Hematopoietic multipotent progenitor cell (in vitro differentiated cells): Measurements from ENCODE around the gene ZSCAN16. TPM values are rescaled to one million over a fixed set of nuclear protein-coding genes. Genes with fewer than 3 reads are reported as not detected.
"Not testable (repeated sequence)": the region's sequence is repeated elsewhere in the genome, so short reads cannot be mapped to it uniquely, and the experiment has no call there.

Experiments
- DNase-seq, 3 donors: peaks; one replicate each; pipeline ENCODE4 v3.0.0-alpha.2; 2011 to 2015; ENCODE audit warnings: low read depth in 2 of 3, low spot score in 2 of 3
- total RNA-seq: library from RNA; depleted of rRNA; stranded (reverse); fragments of >200 nt; gene quantifications from one replicate; pipeline ENCODE4 v1.2.3, GENCODE V29; 2012

ZSCAN16 gene
- 5.7 TPM for total RNA-seq

DNA sequence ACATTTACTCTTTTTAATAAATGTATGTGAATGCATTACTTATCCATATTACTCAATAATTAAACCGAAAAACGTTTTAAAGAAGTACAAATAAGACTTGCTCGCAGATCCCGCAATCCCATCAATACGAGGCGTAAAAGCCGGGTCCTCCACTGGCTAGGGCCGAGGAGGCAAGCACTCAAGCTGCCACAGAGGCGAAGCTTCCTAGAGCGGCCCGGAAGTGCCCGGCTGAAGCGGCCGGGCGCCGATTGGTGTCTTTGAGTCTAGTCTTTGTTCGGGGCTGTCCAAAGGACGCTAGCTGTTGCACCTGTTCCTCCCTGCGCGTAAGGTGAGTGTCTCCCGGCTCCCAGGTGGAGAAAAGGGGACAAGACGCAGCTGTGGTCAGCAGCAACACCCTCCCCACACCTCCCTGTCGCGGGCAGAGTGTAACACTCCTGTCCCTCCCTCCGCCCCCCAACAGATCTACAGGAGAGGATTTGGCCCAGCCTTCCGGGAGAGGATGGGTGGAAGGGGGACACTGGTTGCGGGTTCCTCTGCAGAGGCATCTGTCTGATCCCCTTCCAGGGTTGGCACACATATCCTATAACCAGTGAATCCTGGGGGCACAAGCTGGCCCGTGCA is at the start of gene ZSCAN16:
ZSCAN16 (plus strand) TSS at position 260 of the 621 bp plus-strand sequence. CDS start 835 bp downstream, outside the sequence.
- DNase-seq: peak in 2 of 3 donors; percentile 76 to 82

- no peak for DNase-seq
Observed at GRCh38 chr6:28078050-28078449, 46.4 kb upstream of the ZSCAN16 start.

DNA sequence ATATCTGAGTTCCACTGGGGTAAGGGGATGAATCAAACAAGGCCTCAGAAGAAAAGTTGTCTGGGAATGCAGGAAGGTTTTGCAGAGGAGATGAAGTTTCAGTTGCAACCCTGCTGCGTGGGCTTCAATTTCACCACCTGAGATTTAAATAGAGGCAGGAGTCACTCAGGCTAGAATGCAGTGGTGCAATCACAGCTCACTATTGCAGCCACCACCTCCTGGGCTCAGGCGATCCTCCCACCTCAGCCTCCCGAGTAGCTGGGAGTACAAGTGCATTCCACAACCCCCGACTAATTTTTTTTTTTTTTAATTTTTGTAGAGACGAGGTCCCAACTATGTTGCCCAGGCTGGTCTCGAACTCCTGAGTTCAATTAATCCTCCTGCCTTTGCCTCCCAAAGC is 45.6 kb upstream of the ZSCAN16 start:
- no peak for DNase-seq

GRCh38 chr6:28080381-28080630 is 44.1 kb upstream of the ZSCAN16 start, which contains the start of gene ZNF165:
Gene ZNF165, plus strand, starts transcription at chr6:28080568. Its CDS starts 4,913 bp downstream, at chr6:28085481.
- peak in 1 of 3 donors; percentile 35 for DNase-seq

DNA sequence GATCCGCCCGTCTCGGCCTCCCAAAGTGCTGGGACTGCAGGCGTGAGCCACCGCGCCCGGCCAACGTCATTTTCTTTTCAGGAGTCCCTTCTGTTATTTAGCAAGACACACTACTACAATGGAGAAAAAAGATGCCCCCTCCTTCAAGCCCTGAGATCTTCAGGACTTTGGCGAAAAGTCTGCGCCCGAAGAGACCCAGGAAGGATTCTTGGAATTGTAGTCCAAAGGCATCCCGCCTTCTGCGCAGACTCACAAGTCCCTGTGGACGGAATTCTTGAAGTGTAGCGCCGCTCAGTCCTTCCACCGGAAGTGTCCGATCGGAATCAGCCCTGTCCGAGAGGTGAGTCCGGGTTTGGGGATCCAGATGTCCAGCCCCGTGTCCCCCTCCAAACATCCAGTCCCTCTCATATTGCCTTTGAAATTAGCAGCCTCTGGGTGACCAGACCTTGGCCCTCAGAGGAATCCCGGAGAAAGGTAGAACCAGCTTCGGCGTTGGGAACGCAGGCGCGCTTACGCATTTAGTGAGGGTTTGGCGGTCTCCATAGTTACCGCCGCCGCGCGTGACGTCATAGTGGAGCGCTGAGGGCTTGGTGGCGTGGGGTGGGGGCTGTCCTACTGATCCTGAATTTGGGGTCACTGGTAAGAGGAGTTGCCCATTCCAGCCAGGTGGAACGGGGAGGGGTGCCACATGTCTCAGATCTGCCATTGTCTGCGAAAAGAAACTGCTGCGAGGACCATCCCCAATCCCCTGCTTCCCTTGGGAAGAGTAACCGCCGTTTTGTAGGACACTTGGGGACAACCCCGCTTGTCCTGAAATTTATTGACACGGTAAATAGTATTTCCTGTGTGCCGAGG is 43.6 kb upstream of the ZSCAN16 start:
- DNase-seq: peak; percentile 95 to 98 (median 95)

DNA sequence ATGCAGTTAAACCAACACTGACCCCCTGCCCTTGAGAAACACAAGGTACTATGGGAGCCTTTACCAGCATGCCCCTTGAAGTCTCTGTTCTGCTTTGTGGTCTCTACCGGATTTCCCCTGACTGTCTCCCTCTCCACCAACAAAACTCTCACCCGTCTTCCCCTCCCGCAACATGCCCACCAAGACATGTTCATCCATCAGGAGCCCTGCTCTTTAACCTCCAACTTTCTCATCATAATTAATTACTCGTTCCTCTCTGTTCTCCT is 43.0 kb upstream of the ZSCAN16 start:
- peak in 2 of 3 donors; percentile 55 to 61 for DNase-seq

DNA sequence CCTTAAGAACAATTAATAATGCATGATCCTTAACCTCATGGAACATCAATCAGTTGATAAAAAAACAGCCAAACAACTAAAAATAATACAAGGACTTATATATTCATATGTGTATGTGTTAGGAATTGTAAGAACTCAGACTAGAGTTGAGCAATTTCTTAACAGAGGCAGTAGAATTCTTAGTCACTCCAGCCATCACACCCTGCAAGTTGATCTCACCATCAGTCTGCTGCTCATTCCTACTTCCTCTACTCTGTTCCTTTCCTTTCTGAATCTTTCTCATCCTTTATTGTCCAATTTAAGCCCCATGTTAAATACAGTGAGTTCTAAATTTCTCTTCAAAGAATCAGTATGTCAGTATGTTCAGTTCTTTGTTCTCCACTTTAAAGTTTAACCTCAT is 41.5 kb upstream of the ZSCAN16 start:
- no peak for DNase-seq

- no peak for DNase-seq
Observed at GRCh38 chr6:28089054-28089453, 35.4 kb upstream of the ZSCAN16 start.

DNA sequence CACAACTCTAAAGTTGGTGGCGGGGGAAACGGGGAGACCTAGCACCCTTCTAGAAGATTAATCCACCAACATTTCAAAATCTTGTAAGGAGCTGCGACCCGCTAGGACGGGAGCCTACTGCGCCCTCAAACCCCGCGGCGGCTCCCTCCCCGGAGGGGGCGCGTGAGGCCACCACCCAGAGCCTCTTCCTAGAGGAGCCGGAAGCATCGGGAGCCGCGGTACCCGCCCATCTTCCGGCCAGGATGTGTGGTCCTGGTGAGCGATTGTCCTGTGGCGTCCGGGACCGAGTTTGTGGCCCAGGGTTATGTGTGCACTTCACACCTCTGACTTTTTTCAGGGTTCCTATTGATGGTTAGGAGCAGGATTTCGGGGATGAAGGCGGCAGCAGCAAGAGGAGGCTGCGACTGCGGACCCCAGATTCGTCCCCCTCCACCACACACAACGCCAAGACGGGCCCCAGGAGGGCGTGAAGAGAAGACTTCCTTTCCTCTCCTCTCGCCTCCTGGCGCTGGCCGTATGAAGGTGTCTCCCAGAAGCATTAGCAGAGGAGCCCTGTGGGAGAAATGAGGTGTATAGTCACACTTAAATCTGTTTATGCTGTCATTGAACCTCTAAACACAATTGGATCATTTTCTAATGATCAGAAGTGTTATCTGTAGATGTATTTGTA is 33.4 kb upstream of the ZSCAN16 start:
- peak in 1 of 3 donors; percentile 45 for DNase-seq

GRCh38 chr6:28102222-28102621 is 22.2 kb upstream of the ZSCAN16 start:
- not testable (repeated sequence) for DNase-seq

GRCh38 chr6:28102699-28103098 is 21.7 kb upstream of the ZSCAN16 start:
- not testable (repeated sequence) for DNase-seq

- peak; percentile 63 to 90 (median 85) for DNase-seq
Observed at GRCh38 chr6:28104392-28105244, 19.8 kb upstream of the ZSCAN16 start.

- peak in 1 of 3 donors; percentile 24 for DNase-seq
Observed at GRCh38 chr6:28105245-28105639, 19.2 kb upstream of the ZSCAN16 start.

- no peak for DNase-seq
Observed at GRCh38 chr6:28107506-28107905, 16.9 kb upstream of the ZSCAN16 start.

DNA sequence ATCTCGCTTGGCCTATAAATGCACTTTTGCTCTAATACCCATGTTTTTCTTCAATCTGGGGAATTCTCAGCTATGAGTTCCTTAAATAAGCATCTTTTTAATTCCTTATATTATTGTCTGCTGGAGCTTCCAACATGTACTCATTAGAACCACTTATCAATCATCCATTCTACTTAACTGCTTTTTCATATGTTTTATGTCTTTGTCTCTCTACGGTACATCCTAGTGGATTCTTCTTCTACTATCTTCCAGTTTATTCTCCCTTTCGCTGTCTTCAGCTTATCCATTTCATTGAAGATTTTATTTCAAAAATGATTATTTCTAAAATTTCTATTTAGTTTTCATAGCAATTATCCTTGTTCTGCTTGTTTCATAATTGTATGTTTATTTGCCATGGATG is 12.4 kb upstream of the ZSCAN16 start:
- DNase-seq: no peak

- DNase-seq: no peak
Observed at GRCh38 chr6:28115799-28116198, 8.6 kb upstream of the ZSCAN16 start.

DNA sequence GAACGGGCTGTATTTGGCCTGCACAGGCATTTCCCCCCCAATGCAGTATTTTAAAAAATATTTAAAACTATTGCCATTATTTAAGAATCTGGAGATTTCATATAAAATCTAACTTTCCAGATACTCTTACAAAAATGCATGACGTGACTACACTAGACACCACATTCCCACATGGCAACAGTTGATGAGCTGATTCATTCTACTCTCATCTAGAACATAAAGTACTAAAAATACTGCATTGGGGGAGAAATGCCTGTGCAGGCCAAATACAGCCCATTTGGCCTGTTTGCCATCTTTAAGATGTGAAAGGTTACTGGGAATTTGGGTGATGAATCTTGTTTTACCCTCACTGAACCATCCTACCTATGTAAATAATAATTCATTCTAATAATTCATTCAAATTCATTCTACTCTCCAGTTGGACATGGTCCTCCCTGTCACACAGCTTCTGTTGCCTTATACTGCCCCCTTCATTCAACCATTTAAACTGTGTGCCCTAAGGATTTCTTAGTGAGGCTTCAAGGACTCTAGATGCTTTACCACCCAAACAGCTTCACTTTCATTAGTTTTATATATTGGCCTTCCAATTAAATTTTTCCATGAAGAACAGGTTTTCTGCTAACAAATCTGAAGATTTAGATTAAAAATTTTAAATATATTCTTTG is 6.9 kb upstream of the ZSCAN16 start:
- peak in 1 of 3 donors; percentile 45 for DNase-seq

GRCh38 chr6:28118217-28118616 is 6.2 kb upstream of the ZSCAN16 start:
- DNase-seq: no peak

DNA sequence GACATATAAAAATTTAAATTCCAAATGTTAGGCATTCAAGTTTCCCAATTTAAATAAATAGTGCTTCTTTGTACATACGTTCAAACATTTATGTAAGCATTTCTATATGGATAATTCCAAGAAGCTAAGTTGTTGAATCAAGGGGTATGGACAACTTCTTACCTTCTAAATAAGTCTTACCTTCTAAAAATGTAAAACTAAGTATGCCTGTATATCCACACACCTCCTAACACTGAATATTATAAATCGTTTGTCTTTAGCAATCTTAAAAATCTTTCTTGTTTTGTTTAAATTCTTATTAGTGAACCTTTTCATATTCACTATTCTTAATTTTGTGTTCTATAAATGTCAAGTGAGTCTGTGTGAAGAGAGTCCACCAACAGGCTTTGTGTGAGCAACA is 2.5 kb upstream of the ZSCAN16 start:
- no peak for DNase-seq

- not testable (repeated sequence) for DNase-seq
Observed at GRCh38 chr6:28122283-28122682, 2.1 kb upstream of the ZSCAN16 start.
